WERI-Rb-1 (cell line): Measurements from ENCODE around the gene PAXX.

ENCODE experiments used
- DNase-seq: peaks from one replicate; pipeline ENCODE4 v3.0.0-alpha.2; 2020
- H3K27ac ChIP-seq: fragments of 250-450 bp; sonication (Bioruptor Pico); 2 replicates; pipeline ENCODE4 v1.5.1; 2020; ENCODE audit warnings: mild to moderate bottlenecking, moderate library complexity
- H3K27me3 ChIP-seq: fragments of 250-450 bp; sonication (Bioruptor Pico); 2 replicates; pipeline ENCODE4 v1.5.1; 2021; ENCODE audit warnings: mild to moderate bottlenecking, low read depth, moderate library complexity; ENCODE audit not compliant: insufficient read depth, severe bottlenecking
- H3K36me3 ChIP-seq: fragments of 250-450 bp; sonication (Bioruptor Pico); 2 replicates; pipeline ENCODE4 v1.5.1; 2020; ENCODE audit warnings: mild to moderate bottlenecking, moderate library complexity
- H3K4me3 ChIP-seq: 2 replicates; pipeline ENCODE4 v1.5.1; 2011; ENCODE audit warnings: low read depth, mild to moderate bottlenecking, control low read depth, low read length
- H3K9me3 ChIP-seq: fragments of 250-450 bp; sonication (Bioruptor Pico); 2 replicates; pipeline ENCODE4 v1.5.1; 2021; ENCODE audit warnings: mild to moderate bottlenecking, moderate library complexity; ENCODE audit not compliant: severe bottlenecking
- TF ChIP-seq, protein P1 (sequence below): IDR thresholded peaks from 2 replicates; pipeline ENCODE4 v1.5.1; 2011; ENCODE audit warnings: low read depth, mild to moderate bottlenecking, control low read depth, inconsistent platforms, low read length

The PAXX gene

DNA sequence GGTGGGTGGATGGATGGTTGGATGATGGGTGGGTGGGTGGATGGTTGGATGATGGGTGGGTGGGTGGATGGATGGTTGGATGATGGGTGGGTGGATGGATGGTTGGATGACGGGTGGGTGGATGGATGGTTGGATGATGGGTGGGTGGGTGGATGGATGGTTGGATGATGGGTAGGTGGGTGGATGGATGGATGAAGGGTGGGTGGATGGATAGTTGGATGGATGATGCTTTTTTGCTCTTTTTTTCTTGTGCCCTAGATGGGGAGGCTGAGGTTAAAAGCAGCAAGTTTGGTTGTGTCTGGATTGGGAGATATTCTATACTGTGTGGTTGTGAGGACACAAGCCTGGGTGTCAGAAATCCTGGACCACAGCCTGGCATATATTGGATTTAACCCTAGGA, 34.8 kb upstream of the PAXX start:
- H3K4me3 ChIP-seq = no peak overlapping the region
- no peak overlapping the region for H3K27ac ChIP-seq
- H3K36me3 ChIP-seq = no peaks in the 10 kb centered on the region
- TF ChIP-seq, protein P1, sequence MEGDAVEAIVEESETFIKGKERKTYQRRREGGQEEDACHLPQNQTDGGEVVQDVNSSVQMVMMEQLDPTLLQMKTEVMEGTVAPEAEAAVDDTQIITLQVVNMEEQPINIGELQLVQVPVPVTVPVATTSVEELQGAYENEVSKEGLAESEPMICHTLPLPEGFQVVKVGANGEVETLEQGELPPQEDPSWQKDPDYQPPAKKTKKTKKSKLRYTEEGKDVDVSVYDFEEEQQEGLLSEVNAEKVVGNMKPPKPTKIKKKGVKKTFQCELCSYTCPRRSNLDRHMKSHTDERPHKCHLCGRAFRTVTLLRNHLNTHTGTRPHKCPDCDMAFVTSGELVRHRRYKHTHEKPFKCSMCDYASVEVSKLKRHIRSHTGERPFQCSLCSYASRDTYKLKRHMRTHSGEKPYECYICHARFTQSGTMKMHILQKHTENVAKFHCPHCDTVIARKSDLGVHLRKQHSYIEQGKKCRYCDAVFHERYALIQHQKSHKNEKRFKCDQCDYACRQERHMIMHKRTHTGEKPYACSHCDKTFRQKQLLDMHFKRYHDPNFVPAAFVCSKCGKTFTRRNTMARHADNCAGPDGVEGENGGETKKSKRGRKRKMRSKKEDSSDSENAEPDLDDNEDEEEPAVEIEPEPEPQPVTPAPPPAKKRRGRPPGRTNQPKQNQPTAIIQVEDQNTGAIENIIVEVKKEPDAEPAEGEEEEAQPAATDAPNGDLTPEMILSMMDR = no peak
- H3K27me3 ChIP-seq = no peaks in the 10 kb centered on the region
- DNase-seq = no peak
- no peaks in the 10 kb centered on the region for H3K9me3 ChIP-seq

DNA sequence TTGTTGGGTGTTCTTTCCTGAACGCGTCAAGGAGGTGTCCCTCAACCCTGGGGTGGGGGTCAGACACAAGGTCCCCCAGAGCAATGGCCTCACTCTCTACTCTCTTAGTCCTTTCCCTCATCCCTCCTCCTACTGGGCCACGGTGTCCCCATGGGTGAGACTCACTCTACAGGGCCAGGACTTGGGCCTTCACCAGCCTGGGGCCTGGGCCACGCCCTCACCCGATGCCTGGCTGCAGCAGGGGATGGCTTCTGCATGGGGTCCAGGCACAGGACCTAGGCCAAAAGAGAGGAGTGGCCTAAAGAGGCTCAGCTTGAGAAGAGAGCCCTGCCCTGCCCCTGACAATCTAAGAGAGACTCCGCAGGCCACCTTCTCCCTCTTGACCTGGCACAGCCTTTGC, 34.3 kb upstream of the PAXX start:
- no peak overlapping the region for H3K27ac ChIP-seq
- H3K9me3 ChIP-seq = no peaks in the 10 kb centered on the region
- no peak overlapping the region for H3K4me3 ChIP-seq
- no peak for DNase-seq
- TF ChIP-seq, protein P1 = no peak
- no peaks in the 10 kb centered on the region for H3K36me3 ChIP-seq
- H3K27me3 ChIP-seq = no peaks in the 10 kb centered on the region

DNA sequence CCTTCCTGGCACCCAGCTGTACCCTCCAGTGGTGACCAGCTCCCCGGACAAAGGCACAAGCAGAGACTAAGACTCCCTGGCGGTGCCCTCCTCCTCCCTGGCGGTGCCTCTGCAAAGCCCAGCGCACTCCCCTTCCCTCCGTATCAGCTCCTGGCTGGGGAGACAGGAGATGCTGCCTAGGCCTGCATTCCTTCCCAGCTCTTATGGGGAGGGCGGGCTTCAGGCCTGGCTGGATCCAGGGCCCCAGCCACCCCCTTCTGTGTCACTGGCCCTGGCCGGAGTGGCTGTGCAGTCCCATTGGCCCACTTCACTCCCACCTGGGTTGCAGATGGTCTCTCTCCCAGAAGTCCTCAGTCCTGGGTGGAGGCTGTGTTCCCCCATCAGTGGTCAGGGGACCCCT, 33.7 kb upstream of the PAXX start:
- TF ChIP-seq, protein P1 = no peak
- no peaks in the 10 kb centered on the region for H3K9me3 ChIP-seq

DNA sequence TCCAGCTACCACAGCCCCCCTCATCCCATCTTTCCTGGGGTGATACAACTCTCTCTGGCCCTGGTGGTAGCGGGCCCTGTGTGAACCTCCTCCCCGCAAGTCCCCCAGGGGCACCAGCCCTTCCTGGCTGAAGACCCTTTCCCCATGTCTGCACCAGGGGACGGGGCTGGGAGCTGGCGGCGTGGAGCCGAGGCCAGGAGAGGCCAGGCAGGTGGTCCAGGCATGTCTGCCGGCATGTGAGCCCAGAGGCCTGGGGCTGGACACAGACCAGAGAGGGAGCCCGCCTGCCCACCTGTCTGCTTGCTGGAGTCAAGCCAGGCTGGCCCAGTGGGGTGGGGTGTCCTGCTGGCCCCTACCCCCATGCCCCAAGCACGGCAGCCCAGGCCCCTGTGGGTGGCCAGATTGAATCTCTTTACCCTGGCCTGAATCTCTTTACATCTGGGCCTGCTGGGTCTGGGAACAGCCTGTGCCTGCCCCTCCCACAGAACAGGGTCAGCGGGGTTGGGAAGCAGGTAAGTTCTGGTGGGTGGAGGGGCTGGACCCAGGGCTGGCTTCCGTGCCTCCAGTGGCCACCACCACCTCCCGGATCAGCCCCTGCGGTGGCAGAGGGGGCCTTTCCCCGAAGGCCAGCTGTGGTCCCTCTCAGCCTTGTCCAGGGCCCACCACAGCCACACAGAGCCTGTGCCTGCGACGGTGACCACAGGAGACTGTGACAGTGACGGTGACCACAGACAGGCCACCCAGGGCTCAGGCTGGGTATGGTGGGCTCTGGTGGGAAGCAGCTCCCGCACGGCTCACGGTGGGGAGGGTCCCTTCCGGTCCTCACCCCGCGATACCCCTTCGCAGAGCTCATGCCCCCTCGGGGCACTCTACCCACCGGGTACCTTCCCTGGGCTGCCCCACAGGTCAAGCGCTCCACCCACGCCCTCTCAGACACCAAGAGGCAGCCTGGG, 33.0 kb upstream of the PAXX start:
- H3K4me3 ChIP-seq = no peak overlapping the region
- no peak overlapping the region for H3K27ac ChIP-seq
- TF ChIP-seq, protein P1 = no peak
- H3K36me3 ChIP-seq = no peaks in the 10 kb centered on the region
- no peaks in the 10 kb centered on the region for H3K27me3 ChIP-seq
- H3K9me3 ChIP-seq = no peaks in the 10 kb centered on the region
- no peak for DNase-seq

More for the DNA sequence above, 33.7 kb upstream of the PAXX start:
- H3K36me3 ChIP-seq = no peaks in the 10 kb centered on the region
- H3K27ac ChIP-seq = no peak overlapping the region
- no peak overlapping the region for H3K4me3 ChIP-seq
- DNase-seq = no peak
- H3K27me3 ChIP-seq = no peaks in the 10 kb centered on the region

DNA sequence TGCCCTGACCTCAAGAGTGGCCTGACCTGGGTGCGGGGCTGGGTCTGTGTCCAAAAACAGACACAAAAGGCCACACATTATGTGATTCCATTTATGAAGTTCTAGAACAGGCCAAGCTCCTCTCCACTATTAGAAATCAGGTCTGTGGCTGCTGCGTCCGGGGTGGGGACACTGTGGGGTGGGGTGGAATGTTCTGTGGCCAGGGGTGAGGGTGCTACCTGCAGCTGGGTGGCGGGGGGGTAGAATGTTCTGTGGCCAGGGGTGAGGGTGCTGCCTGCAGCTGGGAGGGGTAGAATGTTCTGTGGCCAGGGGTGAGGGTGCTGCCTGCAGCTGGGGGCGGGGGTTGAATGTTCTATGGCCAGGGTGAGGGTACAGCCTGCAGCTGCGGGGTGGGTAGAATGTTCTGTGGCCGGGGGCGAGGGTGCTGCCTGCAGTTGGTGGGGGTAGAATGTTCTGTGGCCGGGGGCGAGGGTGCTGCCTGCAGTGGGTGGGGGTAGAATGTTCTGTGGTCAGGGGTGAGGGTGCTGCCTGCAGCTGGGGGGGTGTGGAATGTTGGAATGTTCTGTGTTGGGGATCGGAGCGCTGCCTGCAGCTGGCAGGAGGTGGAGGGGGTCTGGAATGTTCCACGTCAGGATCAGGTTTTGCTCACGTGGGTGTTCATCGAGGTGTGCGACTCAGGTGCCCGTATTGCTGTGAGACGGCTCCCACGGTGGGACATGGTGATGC, 31.8 kb upstream of the PAXX start:
- Histone ChIP-seq H3K36me3 (no peaks in the 10 kb centered on the region), H3K27me3 (no peaks in the 10 kb centered on the region), H3K4me3 (no peak overlapping the region), H3K9me3 (no peaks in the 10 kb centered on the region), H3K27ac (peak overlapping the region; percentile 75; the same call in 1 of the 2 replicates)
- DNase-seq = no peak
- TF ChIP-seq, protein P1 = no peak
